ENCODE results near the gene GFOD1. TPM values are rescaled to one million over a fixed set of nuclear protein-coding genes. Genes with fewer than 3 reads are reported as not detected.

GFOD1 gene
- total RNA-seq, 8 experiments from 2014 or later = 2.8 to 40.0 (median 9.4) TPM

DNA sequence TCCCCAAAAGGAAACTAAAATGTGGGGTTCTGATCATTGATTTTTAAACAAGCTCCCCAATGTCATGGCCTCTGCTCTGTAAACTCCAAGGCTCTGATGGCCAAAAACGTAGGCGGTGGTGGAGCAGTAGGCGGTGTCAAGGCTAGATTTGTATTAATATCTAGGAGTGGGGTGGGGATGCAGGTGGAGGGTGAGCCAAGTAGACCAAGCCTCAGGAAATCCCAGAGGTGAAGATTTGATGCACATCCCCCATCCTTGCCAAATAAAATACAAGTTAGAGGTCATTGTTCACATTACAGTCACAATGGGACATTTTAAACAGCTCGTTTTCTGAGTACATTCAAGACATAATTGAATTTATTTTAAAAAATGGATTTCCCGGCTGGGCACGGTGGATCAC, 128.1 kb downstream of the GFOD1 start:
- 60 to 100% (median 90%) methylated on average over 1 to 6 of the region's 6 CpGs; no CpG with 5 or more reads in 1 of the 10 experiments for WGBS, 10 experiments
- in situ Hi-C loops (cut with MboI; ENCODE audit: low pct_unique_long_range_greater_than_20kb in 2 of 9, low sequenced_read_pairs in 9 of 9, unreplicated experiment in 9 of 9) = no loop called here
- ATAC-seq (replicated peaks in 6 of 8) = no peak
- peaks cover 4 to 6% of the 10 kb centered on the region in 2 donors for H3K4me1 ChIP-seq (replicated peaks in 1 of 2)
- no peak overlapping the region for H3K4me3 ChIP-seq
- no peak overlapping the region for H3K27ac ChIP-seq

DNA sequence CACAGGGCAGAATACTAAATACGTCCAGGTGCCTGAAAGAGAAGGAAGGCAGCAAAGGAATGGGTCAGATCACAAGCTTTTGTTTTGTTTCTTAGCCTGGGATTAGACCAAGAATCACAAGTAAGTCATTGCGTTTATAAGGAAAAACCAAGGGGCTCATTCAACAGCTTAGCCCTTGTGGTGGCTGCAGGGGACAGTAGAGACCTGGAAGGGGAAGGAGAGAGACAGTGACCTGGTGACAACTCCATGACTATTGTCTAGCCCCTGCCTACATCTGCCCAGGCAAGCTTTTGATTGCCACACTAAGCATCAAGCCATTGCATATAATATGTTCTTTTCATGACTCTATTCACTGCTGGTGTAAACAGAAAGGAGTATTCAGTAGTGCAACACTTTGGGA, 128.9 kb downstream of the GFOD1 start:
- ATAC-seq (replicated peaks in 6 of 8) = no peak
- Histone ChIP-seq H3K4me1 (replicated peaks in 1 of 2) (peaks cover 4 to 6% of the 10 kb centered on the region in 2 donors), H3K27ac (no peak overlapping the region), H3K4me3 (no peak overlapping the region)
- in situ Hi-C loops (cut with MboI; ENCODE audit: low pct_unique_long_range_greater_than_20kb in 2 of 9, low sequenced_read_pairs in 9 of 9, unreplicated experiment in 9 of 9) = no loop called here
- 60 to 100% (median 89%) methylated on average over 1 to 2 of the region's 2 CpGs for WGBS, 10 experiments

DNA sequence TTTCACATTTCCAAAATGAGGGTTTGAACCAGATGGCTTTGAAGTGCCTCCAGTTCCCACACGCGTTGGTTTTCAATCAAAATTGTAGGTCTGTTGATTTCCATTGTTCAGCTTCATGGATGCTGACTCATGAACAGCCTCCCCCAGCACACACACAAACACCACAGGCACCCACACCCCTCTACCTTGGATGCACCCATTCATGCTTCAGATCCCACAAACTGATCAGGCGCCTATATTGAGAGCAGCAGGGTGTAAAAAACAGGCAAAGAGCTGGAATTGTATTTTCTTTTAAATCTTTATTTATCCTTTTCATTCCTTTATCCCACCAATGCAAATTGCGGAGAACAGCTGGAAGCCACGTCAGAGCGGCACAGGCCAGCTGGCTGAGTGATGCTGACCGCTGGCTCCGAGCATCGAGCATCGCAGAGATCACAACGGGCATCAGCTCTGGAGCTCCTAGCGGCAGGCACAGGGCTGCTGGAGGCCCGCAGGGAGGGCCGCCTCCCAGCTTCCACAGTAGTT, 129.8 kb downstream of the GFOD1 start:
- H3K4me1 ChIP-seq (replicated peaks in 1 of 2) = peaks cover 4 to 6% of the 10 kb centered on the region in 2 donors
- peak in 7 of 8 experiments; percentile 10 to 88 (median 68) for ATAC-seq (replicated peaks in 6 of 8)
- in situ Hi-C loops (cut with MboI; ENCODE audit: low pct_unique_long_range_greater_than_20kb in 2 of 9, low sequenced_read_pairs in 9 of 9, unreplicated experiment in 9 of 9) = no loop called here
- H3K27ac ChIP-seq = no peak overlapping the region
- H3K4me3 ChIP-seq = no peak overlapping the region
- 43 to 93% (median 63%) methylated on average over 3 to 14 of the region's 14 CpGs; no CpG with 5 or more reads in 1 of the 10 experiments for WGBS, 10 experiments

GRCh38 chr6:13355999-13356785, 131.2 kb downstream of the GFOD1 start:
- in situ Hi-C loops (cut with MboI; ENCODE audit: low pct_unique_long_range_greater_than_20kb in 2 of 9, low sequenced_read_pairs in 9 of 9, unreplicated experiment in 9 of 9) = no loop called here
- H3K4me3 ChIP-seq = no peak overlapping the region
- 76 to 100% (median 88%) methylated on average over 1 to 6 of the region's 6 CpGs; no CpG with 5 or more reads in 1 of the 10 experiments for WGBS, 10 experiments

DNA sequence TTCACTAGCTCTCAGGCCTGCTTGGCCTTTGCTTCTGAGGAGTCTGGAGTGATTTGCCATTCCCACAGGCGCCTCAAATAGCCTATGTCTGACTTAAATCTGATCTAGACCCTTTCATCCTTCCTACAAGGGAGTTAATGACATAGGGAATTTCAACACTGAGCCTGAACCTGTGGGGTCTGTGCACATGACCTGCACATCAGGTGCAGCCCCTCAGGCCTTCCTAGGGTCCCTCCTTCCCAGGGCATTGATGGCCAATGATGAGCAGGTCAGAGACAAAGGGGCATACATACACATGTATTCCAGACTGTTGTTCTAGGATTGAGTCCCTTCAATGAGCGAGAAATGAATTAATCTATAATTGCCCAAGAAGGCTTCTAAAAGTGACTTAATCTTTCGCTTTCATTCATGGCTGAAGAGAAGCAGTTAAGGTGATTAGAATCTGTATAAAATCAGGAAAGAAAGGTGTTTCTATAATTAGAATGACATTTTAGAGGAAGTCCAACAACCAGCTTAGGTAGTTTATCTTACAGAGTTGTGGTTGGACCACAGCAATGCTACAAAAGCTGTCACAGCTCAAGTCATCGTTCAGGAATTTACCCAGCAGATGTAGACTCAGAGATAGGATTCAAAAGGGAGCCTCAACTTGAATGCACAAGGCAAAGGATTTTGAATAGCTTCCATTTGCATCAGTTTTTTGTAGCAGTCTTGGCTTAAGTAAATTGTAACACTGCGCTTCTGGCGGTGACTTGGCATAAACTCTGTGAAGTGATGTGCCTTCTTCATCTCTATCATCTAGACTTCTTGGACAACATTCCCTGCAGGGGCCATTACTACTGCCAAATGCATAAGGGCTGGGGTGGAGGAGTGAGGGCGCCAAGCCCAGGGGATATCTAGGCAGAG, 132.1 kb downstream of the GFOD1 start:
- no peak overlapping the region for H3K27ac ChIP-seq
- no peak overlapping the region for H3K4me3 ChIP-seq
- 38 to 100% (median 89%) methylated on average over 2 to 7 of the region's 7 CpGs; no CpG with 5 or more reads in 1 of the 10 experiments for WGBS, 10 experiments
- ATAC-seq (replicated peaks in 6 of 8) = peak in 6 of 8 experiments; percentile 13 to 93 (median 62)
- in situ Hi-C loops (cut with MboI; ENCODE audit: low pct_unique_long_range_greater_than_20kb in 2 of 9, low sequenced_read_pairs in 9 of 9, unreplicated experiment in 9 of 9) = no loop called here
- peaks cover 4 to 8% of the 10 kb centered on the region in 2 donors for H3K4me1 ChIP-seq (replicated peaks in 1 of 2)

More at GRCh38 chr6:13355999-13356785, 131.2 kb downstream of the GFOD1 start:
- Histone ChIP-seq H3K27ac (no peak overlapping the region), H3K4me1 (replicated peaks in 1 of 2) (peaks cover 4 to 6% of the 10 kb centered on the region in 2 donors)
- ATAC-seq (replicated peaks in 6 of 8) = no peak

DNA sequence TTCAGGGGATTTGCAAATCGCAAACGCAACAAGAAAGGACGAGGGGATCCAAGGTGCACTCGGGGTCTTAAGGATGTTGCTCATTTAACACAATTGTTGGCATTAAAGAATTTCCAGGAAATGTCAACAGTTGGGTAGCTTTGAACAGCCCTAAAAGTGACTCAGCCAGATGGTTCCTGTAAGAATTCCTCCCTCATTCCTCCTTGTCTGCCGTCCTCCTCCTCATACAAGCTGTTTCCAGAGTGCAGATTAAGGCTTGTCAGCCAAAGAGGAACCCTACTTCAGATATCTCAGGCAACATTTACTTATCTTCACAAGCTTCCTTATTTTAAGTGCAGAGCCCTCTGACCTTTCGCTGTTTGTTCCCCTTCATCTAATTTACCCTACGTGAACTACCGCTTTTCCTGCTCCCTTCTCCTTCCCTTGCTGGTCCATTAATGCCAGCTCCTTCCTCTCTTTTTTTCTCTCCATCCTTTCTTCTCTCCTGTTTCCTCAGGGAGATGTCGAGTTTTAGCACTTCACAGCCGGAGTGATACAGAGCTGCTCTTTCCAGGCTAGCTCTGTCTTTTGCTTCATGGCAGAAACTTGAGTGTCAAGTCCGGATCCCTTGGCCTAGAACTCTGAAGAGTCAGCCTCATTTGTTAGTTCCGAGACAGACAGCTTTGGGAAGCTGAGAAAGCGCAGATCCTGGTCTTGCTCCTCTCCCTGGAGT, 132.9 kb downstream of the GFOD1 start:
- ATAC-seq (replicated peaks in 6 of 8) = peak in 2 of 8 experiments; percentile 32 to 36

GRCh38 chr6:13352165-13352564, 135.2 kb downstream of the GFOD1 start:
- ATAC-seq (replicated peaks in 6 of 8) = no peak
- in situ Hi-C loops (cut with MboI; ENCODE audit: low pct_unique_long_range_greater_than_20kb in 2 of 9, low sequenced_read_pairs in 9 of 9, unreplicated experiment in 9 of 9) = no loop called here
- WGBS, 10 experiments = 79 to 98% (median 94%) methylated on average over 6 to 9 of the region's 9 CpGs; no CpG with 5 or more reads in 1 of the 10 experiments
- Histone ChIP-seq H3K27ac (no peak overlapping the region), H3K4me3 (no peak overlapping the region), H3K4me1 (replicated peaks in 1 of 2) (peaks cover 1 to 3% of the 10 kb centered on the region in 2 donors)

More for the DNA sequence above, 132.9 kb downstream of the GFOD1 start:
- Histone ChIP-seq H3K4me3 (no peak overlapping the region), H3K27ac (no peak overlapping the region), H3K4me1 (replicated peaks in 1 of 2) (peaks cover 4 to 8% of the 10 kb centered on the region in 2 donors)
- 74 to 100% (median 90%) methylated on average over 2 to 13 of the region's 13 CpGs for whole genome bisulfite sequencing, 10 experiments
- in situ Hi-C loops (cut with MboI; ENCODE audit: low pct_unique_long_range_greater_than_20kb in 2 of 9, low sequenced_read_pairs in 9 of 9, unreplicated experiment in 9 of 9) = no loop called here

GRCh38 chr6:13351271-13351670, 136.1 kb downstream of the GFOD1 start:
- H3K4me1 ChIP-seq (replicated peaks in 1 of 2) = peaks cover 0 to 3% of the 10 kb centered on the region in 2 donors
- H3K27ac ChIP-seq = no peak overlapping the region
- no peak overlapping the region for H3K4me3 ChIP-seq
- WGBS, 10 experiments = 35 to 89% (median 50%) methylated on average over 1 to 12 of the region's 12 CpGs; no CpG with 5 or more reads in 3 of the 10 experiments
- peak in 3 of 8 experiments; percentile 37 to 72 (median 53) for ATAC-seq (replicated peaks in 6 of 8)
- in situ Hi-C loops (cut with MboI; ENCODE audit: low pct_unique_long_range_greater_than_20kb in 2 of 9, low sequenced_read_pairs in 9 of 9, unreplicated experiment in 9 of 9) = no loop called here

GRCh38 chr6:13349811-13350506, 137.4 kb downstream of the GFOD1 start:
- peaks cover 0 to 3% of the 10 kb centered on the region in 2 donors for H3K4me1 ChIP-seq (replicated peaks in 1 of 2)
- WGBS, 10 experiments = 83 to 100% (median 93%) methylated on average over 1 to 8 of the region's 8 CpGs; no CpG with 5 or more reads in 2 of the 10 experiments
- H3K27ac ChIP-seq = no peak overlapping the region
- no peak for ATAC-seq (replicated peaks in 6 of 8)
- in situ Hi-C loops (cut with MboI; ENCODE audit: low pct_unique_long_range_greater_than_20kb in 2 of 9, low sequenced_read_pairs in 9 of 9, unreplicated experiment in 9 of 9) = loop anchor here in 7 of 9 experiments (10.0 to 25.0 kb wide), 5 partner anchors 187 to 712 kb away; partner anchors contain the start of gene SIRT5 (in 3 of the 7)
- no peak overlapping the region for H3K4me3 ChIP-seq

DNA sequence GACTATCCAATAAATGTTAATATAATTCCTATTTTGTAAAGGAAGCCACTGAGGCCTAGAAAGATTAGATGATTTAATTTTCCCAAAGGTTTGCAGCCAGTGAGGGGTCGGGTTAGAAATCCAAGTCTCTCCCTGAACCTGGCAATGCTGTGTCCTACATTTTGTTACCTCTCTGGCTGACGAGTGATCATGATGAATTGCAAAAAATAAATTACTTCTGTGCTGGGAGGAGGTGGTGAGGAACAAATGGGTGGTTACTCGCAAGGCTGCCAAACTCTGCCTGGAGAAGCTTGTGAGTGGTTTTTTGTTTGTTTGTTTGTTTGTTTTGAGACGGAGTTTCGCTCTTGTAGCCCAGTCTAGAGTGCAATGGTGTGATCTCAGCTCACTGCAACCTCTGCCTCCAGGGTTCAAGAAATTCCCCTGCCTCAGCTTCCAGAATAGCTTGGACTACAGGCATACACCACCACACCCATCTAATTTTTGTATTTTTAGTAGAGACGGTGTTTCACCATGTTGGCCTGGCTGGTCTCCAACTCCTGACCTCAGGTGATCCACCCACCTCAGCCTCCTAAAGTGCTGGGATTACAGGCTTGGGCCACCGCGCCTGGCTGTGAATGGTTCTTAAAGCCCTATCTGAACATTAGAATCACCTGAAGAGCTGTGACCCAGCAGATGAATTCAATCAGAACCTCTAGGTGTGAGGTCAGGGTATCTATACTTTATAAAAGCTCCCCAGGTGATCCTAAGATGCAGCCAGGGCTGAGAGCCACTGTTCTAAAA, 138.9 kb downstream of the GFOD1 start:
- 31 to 100% (median 78%) methylated on average over 1 to 6 of the region's 8 CpGs; no CpG with 5 or more reads in 1 of the 10 experiments for WGBS, 10 experiments
- Histone ChIP-seq H3K4me3 (no peak overlapping the region), H3K27ac (no peak overlapping the region), H3K4me1 (replicated peaks in 1 of 2) (peaks cover 0 to 3% of the 10 kb centered on the region in 2 donors)
- ATAC-seq (replicated peaks in 6 of 8) = peak in 2 of 8 experiments; percentile 37 to 73
- in situ Hi-C loops (cut with MboI; ENCODE audit: low pct_unique_long_range_greater_than_20kb in 2 of 9, low sequenced_read_pairs in 9 of 9, unreplicated experiment in 9 of 9) = loop anchor here in 7 of 9 experiments (10.0 to 25.0 kb wide), 5 partner anchors 189 to 714 kb away; partner anchors contain the start of gene SIRT5 (in 3 of the 7)

- Histone ChIP-seq H3K4me3 (no peak overlapping the region), H3K27ac (no peak overlapping the region), H3K4me1 (replicated peaks in 1 of 2) (peaks cover 0 to 3% of the 10 kb centered on the region in 2 donors)
- in situ Hi-C loops (cut with MboI; ENCODE audit: low pct_unique_long_range_greater_than_20kb in 2 of 9, low sequenced_read_pairs in 9 of 9, unreplicated experiment in 9 of 9) = loop anchor here in 7 of 9 experiments (10.0 to 25.0 kb wide), 5 partner anchors 191 to 716 kb away; partner anchors contain the start of gene SIRT5 (in 3 of the 7)
- no peak for ATAC-seq (replicated peaks in 6 of 8)
- 49 to 100% (median 92%) methylated on average over 1 to 5 of the region's 5 CpGs for WGBS, 10 experiments
These were observed 141.2 kb downstream of the GFOD1 start for GRCh38 chr6:13346245-13346644.
